ENCODE results near the gene TMEM52. TPM values are rescaled to one million over a fixed set of nuclear protein-coding genes. Genes with fewer than 3 reads are reported as not detected.

The TMEM52 gene
- total and polyA plus RNA-seq, 2 of the 8 experiments (the other 6 are each of a cell fraction or from before 2014, with no cell fraction given): 14.6 to 30.2 TPM

DNA sequence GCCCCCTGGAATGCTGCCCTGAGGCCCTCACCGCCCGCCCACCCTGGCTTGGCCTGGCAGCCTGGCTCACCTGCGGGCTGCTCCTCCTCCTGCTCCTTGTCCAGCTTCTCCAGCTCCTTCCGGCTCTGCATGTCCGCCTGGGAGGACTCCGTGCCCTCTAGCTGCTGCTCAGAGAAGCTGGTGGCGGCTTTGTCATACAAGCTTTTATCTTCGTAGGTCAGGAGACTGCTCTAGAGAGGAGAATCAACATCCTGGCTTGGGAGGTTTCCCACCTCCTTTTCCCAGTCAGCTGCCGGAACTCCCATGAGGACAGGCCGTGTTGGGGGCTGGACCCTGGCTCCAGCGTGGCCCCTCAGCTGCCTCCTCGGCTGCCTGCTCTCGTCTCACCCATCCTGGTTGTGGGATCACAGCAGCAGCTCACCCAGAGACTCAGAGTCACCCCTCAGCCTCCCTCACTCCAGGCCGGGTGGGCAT is 36.6 kb upstream of the TMEM52 start:
- 90% methylated on average over 14 of the region's 14 CpGs; no CpG with 5 or more reads in 1 of the 2 experiments for WGBS, 2 experiments (ENCODE audit: extremely low coverage in 1 of 2, insufficient coverage in 1 of 2, insufficient read length in 1 of 2, insufficient replicate concordance in 2 of 2, low coverage in 1 of 2, low lambda C conversion rate in 2 of 2, missing lambda C conversion rate in 1 of 2)
- Histone ChIP-seq H2AK5ac (ENCODE audit: low read depth, low read length) (no peak overlapping the region), H3K27me3 (replicated peaks in 1 of 4; ENCODE audit: control insufficient read depth in 3 of 4, extremely low read depth in 1 of 4, insufficient read depth in 3 of 4, low read length in 3 of 4) (no peaks in the 10 kb centered on the region; a peak in 1 of 7 replicates)
- TF ChIP-seq SAP30 (IDR thresholded peaks at IDR 0.05; ENCODE audit: insufficient read depth, insufficient replicate concordance, low read length): no peak
- TF ChIP-seq CEBPB (IDR thresholded peaks at IDR 0.05; ENCODE audit: low read depth, low read length): no peak
- no peak for TF ChIP-seq EZH2 (IDR thresholded peaks at IDR 0.05; ENCODE audit: low read depth, low read length, severe bottlenecking)
- no peak for TF ChIP-seq NRF1 (IDR thresholded peaks at IDR 0.05; ENCODE audit: low read depth, low read length)
- no peak for TF ChIP-seq CREB1 (IDR thresholded peaks at IDR 0.05)
- no peak for TF ChIP-seq TEAD4 (IDR thresholded peaks at IDR 0.05; ENCODE audit: low read depth, low read length)
- TF ChIP-seq PHF8 (conservative IDR thresholded peaks at IDR 0.05; ENCODE audit: low read depth, low read length): no peak
- TF ChIP-seq SP2 (IDR thresholded peaks at IDR 0.05; ENCODE audit: low read length): no peak
- TF ChIP-seq ASH2L (IDR thresholded peaks at IDR 0.05; ENCODE audit: low read length): no peak
- TF ChIP-seq POU5F1 (IDR thresholded peaks at IDR 0.05; ENCODE audit: low read depth, low read length): no peak
- TF ChIP-seq, protein P1, sequence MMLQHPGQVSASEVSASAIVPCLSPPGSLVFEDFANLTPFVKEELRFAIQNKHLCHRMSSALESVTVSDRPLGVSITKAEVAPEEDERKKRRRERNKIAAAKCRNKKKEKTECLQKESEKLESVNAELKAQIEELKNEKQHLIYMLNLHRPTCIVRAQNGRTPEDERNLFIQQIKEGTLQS (IDR thresholded peaks at IDR 0.05; ENCODE audit: insufficient read depth, low read depth, low read length): no peak
- no peak for TF ChIP-seq SIRT6 (IDR thresholded peaks at IDR 0.05; ENCODE audit: low read length)
- no peak for TF ChIP-seq EP300 (IDR thresholded peaks at IDR 0.05; ENCODE audit: borderline replicate concordance in 1 of 2, low read depth in 2 of 2, low read length in 2 of 2)
- no peak for TF ChIP-seq POLR2AphosphoS5 (IDR thresholded peaks at IDR 0.05; ENCODE audit: low read depth, low read length)

More for the DNA sequence above, 36.6 kb upstream of the TMEM52 start:
- no peak overlapping the region for H4K5ac ChIP-seq (ENCODE audit: insufficient read length, low read depth, low read length)
- ChIA-PET POLR2A (ENCODE audit: partially characterized antibody) (interaction anchor here (1.1 to 1.3 kb wide), 2 partner anchors 20 to 85 kb away, joined by 3 read pairs; no protein-coding TSS in a partner anchor), CTCF (ENCODE audit: partially characterized antibody) (interaction anchor here (0.6 to 15.6 kb wide), 16 partner anchors 10 to 94 kb away, joined by 3 to 249 read pairs (median 4); partner anchors contain the start of gene PRKCZ)
- no peaks in the 10 kb centered on the region for H3K79me2 ChIP-seq (ENCODE audit: control insufficient read depth in 1 of 2, insufficient read depth in 2 of 2, low read length in 2 of 2)
- no peak overlapping the region for H3K4me2 ChIP-seq (ENCODE audit: insufficient read depth in 1 of 2, low read depth in 2 of 2, low read length in 2 of 2)
- no peak overlapping the region for H3K27ac ChIP-seq (ENCODE audit: low read depth, low read length)
- no peak overlapping the region for H3K23ac ChIP-seq (ENCODE audit: insufficient read length)
- H2BK120ac ChIP-seq (replicated peaks; ENCODE audit: low read depth, low read length): no peak overlapping the region
- H3K9me3 ChIP-seq (ENCODE audit: insufficient read depth in 2 of 2, low read depth in 1 of 2, low read length in 1 of 2): peaks cover 0 to 5% of the 10 kb centered on the region in 2 experiments; a peak in 1 of 4 replicates
- no peak overlapping the region for H3K18ac ChIP-seq (ENCODE audit: extremely low read depth, low read length)
- H2BK12ac ChIP-seq (ENCODE audit: low read depth, low read length): no peak overlapping the region
- H2BK15ac ChIP-seq (ENCODE audit: low read length): 0 out of 2 replicates have a peak overlapping the region, but pooled peaks have one; percentile 29
- H3K23me2 ChIP-seq (ENCODE audit: low read depth, low read length): no peaks in the 10 kb centered on the region; the same call in 1 of the 2 replicates
- peaks cover 0 to 8% (median 4%) of the 10 kb centered on the region in 4 experiments; a peak in 5 of 7 replicates for H3K4me1 ChIP-seq (replicated peaks in 1 of 4; ENCODE audit: control insufficient read depth in 3 of 4, insufficient read depth in 4 of 4, low read length in 3 of 4)
- H3K4me3 ChIP-seq (ENCODE audit: extremely low read depth in 1 of 4, insufficient read depth in 2 of 4, low read depth in 3 of 4, low read length in 4 of 4): no peak overlapping the region
- FAIRE-seq: no peak
- H3K14ac ChIP-seq (ENCODE audit: insufficient read length): no peak overlapping the region
- H2BK5ac ChIP-seq (ENCODE audit: low read depth, low read length): no peak overlapping the region
- no peak overlapping the region for H2AFZ ChIP-seq (ENCODE audit: low read length)
- no peaks in the 10 kb centered on the region for H3K79me1 ChIP-seq (ENCODE audit: low read depth, low read length)
- peaks cover 0 to 1% of the 10 kb centered on the region in 2 experiments for H4K20me1 ChIP-seq (replicated peaks in 1 of 2; ENCODE audit: control insufficient read depth in 1 of 2, insufficient read depth in 2 of 2, low read length in 2 of 2)
- no peak overlapping the region for H3K9ac ChIP-seq (replicated peaks in 1 of 4; ENCODE audit: extremely low read depth in 1 of 4, low read depth in 3 of 4, low read length in 3 of 4)
- H3K36me3 ChIP-seq (ENCODE audit: control insufficient read depth in 2 of 4, insufficient read depth in 4 of 4, low read length in 3 of 4): no peaks in the 10 kb centered on the region
- peak overlapping the region; percentile 41; the same call in 1 of the 2 replicates for H4K8ac ChIP-seq (ENCODE audit: extremely low read depth, insufficient read depth, low read length)
- peak overlapping the region; percentile 65 for H4K91ac ChIP-seq (replicated peaks; ENCODE audit: insufficient read length, low read length)
- no peak overlapping the region for H3K56ac ChIP-seq (replicated peaks; ENCODE audit: insufficient read length, low read depth, low read length)
- H2BK20ac ChIP-seq (ENCODE audit: low read length): no peak overlapping the region
- DNase-seq (ENCODE audit: low read depth in 1 of 2, low spot score in 2 of 2): no peak
- no peak overlapping the region for H3K4ac ChIP-seq (replicated peaks; ENCODE audit: insufficient read length, low read depth, low read length)

Measured in H1 (cell line).